ENCODE measurements around the gene CDC14B.
A peak's percentile ranks its signal among the peaks of the same experiment; 100 is the strongest.
"Not testable (repeated sequence)": the region's sequence is repeated elsewhere in the genome, so short reads cannot be mapped to it uniquely, and the experiment has no call there.

The CDC14B gene

GRCh38 chr9:96619491-96620180 lies at the start of gene CDC14B:
CDC14B (minus strand) TSS chr9:96619843; CDS start chr9:96619378, 465 bp downstream.
- no peaks in the 10 kb centered on the region for H3K27me3 ChIP-seq (ENCODE audit: insufficient read depth, low read length)

GRCh38 chr9:96668868-96669534 lies 49.4 kb upstream of the CDC14B start:
- H3K9me3 ChIP-seq (ENCODE audit: low read length) = no peaks in the 10 kb centered on the region
- no peak overlapping the region for H3K4me3 ChIP-seq (ENCODE audit: low read length)
- H3K27me3 ChIP-seq (ENCODE audit: insufficient read depth, low read length) = no peaks in the 10 kb centered on the region
- no peak overlapping the region for H2AFZ ChIP-seq (ENCODE audit: low read depth, low read length)
- no peaks in the 10 kb centered on the region for H3K36me3 ChIP-seq (ENCODE audit: insufficient read depth, low read length)
- no peaks in the 10 kb centered on the region for H3K4me1 ChIP-seq (ENCODE audit: insufficient read depth, low read length)

More at GRCh38 chr9:96619491-96620180, at the start of gene CDC14B:
- H3K4me1 ChIP-seq (ENCODE audit: insufficient read depth, low read length) = peaks cover 26% of the 10 kb centered on the region
- H3K4me3 ChIP-seq (ENCODE audit: low read length) = peak within 1 kb of the TSS; percentile 50
- H3K9me3 ChIP-seq (ENCODE audit: low read length) = no peaks in the 10 kb centered on the region
- peak within 1 kb of the TSS; percentile 70 for H2AFZ ChIP-seq (ENCODE audit: low read depth, low read length)
- no peaks in the 10 kb centered on the region for H3K36me3 ChIP-seq (ENCODE audit: insufficient read depth, low read length)

- Histone ChIP-seq H3K4me3 (ENCODE audit: low read length) (no peak overlapping the region), H3K9me3 (ENCODE audit: low read length) (no peaks in the 10 kb centered on the region), H3K27me3 (ENCODE audit: insufficient read depth, low read length) (no peaks in the 10 kb centered on the region), H2AFZ (ENCODE audit: low read depth, low read length) (no peak overlapping the region), H3K36me3 (ENCODE audit: insufficient read depth, low read length) (no peaks in the 10 kb centered on the region), H3K4me1 (ENCODE audit: insufficient read depth, low read length) (no peaks in the 10 kb centered on the region)
Observed at GRCh38 chr9:96667363-96667728, 47.7 kb upstream of the CDC14B start.

GRCh38 chr9:96666653-96667362 lies 47.2 kb upstream of the CDC14B start:
- H3K4me3 ChIP-seq (ENCODE audit: low read length); H3K27me3 ChIP-seq (ENCODE audit: insufficient read depth, low read length); H3K36me3 ChIP-seq (ENCODE audit: insufficient read depth, low read length); H3K4me1 ChIP-seq (ENCODE audit: insufficient read depth, low read length); H2AFZ ChIP-seq (ENCODE audit: low read depth, low read length); H3K9me3 ChIP-seq (ENCODE audit: low read length): not testable (repeated sequence)

- no peak overlapping the region for H3K4me3 ChIP-seq (ENCODE audit: low read length)
- no peaks in the 10 kb centered on the region for H3K4me1 ChIP-seq (ENCODE audit: insufficient read depth, low read length)
- H3K9me3 ChIP-seq (ENCODE audit: low read length) = no peaks in the 10 kb centered on the region
- H2AFZ ChIP-seq (ENCODE audit: low read depth, low read length) = no peak overlapping the region
- H3K36me3 ChIP-seq (ENCODE audit: insufficient read depth, low read length) = no peaks in the 10 kb centered on the region
- H3K27me3 ChIP-seq (ENCODE audit: insufficient read depth, low read length) = no peaks in the 10 kb centered on the region
Observed at GRCh38 chr9:96665789-96666188, 46.1 kb upstream of the CDC14B start.

- no peak overlapping the region for H3K4me3 ChIP-seq (ENCODE audit: low read length)
- no peaks in the 10 kb centered on the region for H3K27me3 ChIP-seq (ENCODE audit: insufficient read depth, low read length)
- H2AFZ ChIP-seq (ENCODE audit: low read depth, low read length) = no peak overlapping the region
- H3K9me3 ChIP-seq (ENCODE audit: low read length) = no peaks in the 10 kb centered on the region
- no peaks in the 10 kb centered on the region for H3K36me3 ChIP-seq (ENCODE audit: insufficient read depth, low read length)
- H3K4me1 ChIP-seq (ENCODE audit: insufficient read depth, low read length) = no peaks in the 10 kb centered on the region
Observed at GRCh38 chr9:96663506-96664120, 44.0 kb upstream of the CDC14B start.

- Histone ChIP-seq H2AFZ (ENCODE audit: low read depth, low read length) (no peak overlapping the region), H3K9me3 (ENCODE audit: low read length) (no peaks in the 10 kb centered on the region), H3K36me3 (ENCODE audit: insufficient read depth, low read length) (no peaks in the 10 kb centered on the region), H3K4me1 (ENCODE audit: insufficient read depth, low read length) (no peaks in the 10 kb centered on the region), H3K27me3 (ENCODE audit: insufficient read depth, low read length) (no peaks in the 10 kb centered on the region), H3K4me3 (ENCODE audit: low read length) (no peak overlapping the region)
Observed at GRCh38 chr9:96661711-96662110, 42.1 kb upstream of the CDC14B start.

- Histone ChIP-seq H3K4me3 (ENCODE audit: low read length) (no peak overlapping the region), H3K9me3 (ENCODE audit: low read length) (no peaks in the 10 kb centered on the region), H3K27me3 (ENCODE audit: insufficient read depth, low read length) (no peaks in the 10 kb centered on the region), H3K4me1 (ENCODE audit: insufficient read depth, low read length) (no peaks in the 10 kb centered on the region), H2AFZ (ENCODE audit: low read depth, low read length) (no peak overlapping the region), H3K36me3 (ENCODE audit: insufficient read depth, low read length) (no peaks in the 10 kb centered on the region)
Observed at GRCh38 chr9:96660692-96661248, 41.1 kb upstream of the CDC14B start.

- peaks cover 3% of the 10 kb centered on the region for H3K4me1 ChIP-seq (ENCODE audit: insufficient read depth, low read length)
- no peaks in the 10 kb centered on the region for H3K36me3 ChIP-seq (ENCODE audit: insufficient read depth, low read length)
- peak within 1 kb of the TSS; percentile 99 for H2AFZ ChIP-seq (ENCODE audit: low read depth, low read length)
- no peaks in the 10 kb centered on the region for H3K9me3 ChIP-seq (ENCODE audit: low read length)
- no peaks in the 10 kb centered on the region for H3K27me3 ChIP-seq (ENCODE audit: insufficient read depth, low read length)
- H3K4me3 ChIP-seq (ENCODE audit: low read length) = peak within 1 kb of the TSS; percentile 85
Observed at GRCh38 chr9:96655198-96655851, 35.7 kb upstream of the CDC14B start, which contains the start of gene PRXL2C. PRXL2C (minus strand) TSS chr9:96655317; CDS start chr9:96655281, 36 bp downstream.

- Histone ChIP-seq H3K4me1 (ENCODE audit: insufficient read depth, low read length) (peaks cover 3% of the 10 kb centered on the region), H3K36me3 (ENCODE audit: insufficient read depth, low read length) (no peaks in the 10 kb centered on the region), H3K27me3 (ENCODE audit: insufficient read depth, low read length) (no peaks in the 10 kb centered on the region), H3K9me3 (ENCODE audit: low read length) (no peaks in the 10 kb centered on the region), H3K4me3 (ENCODE audit: low read length) (peak overlapping the region; percentile 85), H2AFZ (ENCODE audit: low read depth, low read length) (peak overlapping the region; percentile 99)
Observed at GRCh38 chr9:96654450-96655197, 35.0 kb upstream of the CDC14B start.

GRCh38 chr9:96651626-96652025 lies 32.0 kb upstream of the CDC14B start:
- no peak overlapping the region for H3K4me3 ChIP-seq (ENCODE audit: low read length)
- no peak overlapping the region for H2AFZ ChIP-seq (ENCODE audit: low read depth, low read length)
- H3K4me1 ChIP-seq (ENCODE audit: insufficient read depth, low read length) = peaks cover 3% of the 10 kb centered on the region
- H3K36me3 ChIP-seq (ENCODE audit: insufficient read depth, low read length) = no peaks in the 10 kb centered on the region
- H3K9me3 ChIP-seq (ENCODE audit: low read length) = no peaks in the 10 kb centered on the region
- H3K27me3 ChIP-seq (ENCODE audit: insufficient read depth, low read length) = no peaks in the 10 kb centered on the region
